HepG2 (cell line): Measurements from ENCODE around the gene NUP153. TPM values are rescaled to one million over a fixed set of nuclear protein-coding genes. Genes with fewer than 3 reads are reported as not detected.

Source experiments
- CAMTA2 ChIP-seq: sonication (generic); formaldehyde crosslinking; IDR thresholded peaks from 2 replicates; pipeline ENCODE4 v1.4.0; 2020; ENCODE audit warnings: mild to moderate bottlenecking, missing genetic modification reagents, borderline replicate concordance
- CEBPZ ChIP-seq: IDR thresholded peaks from 2 replicates; pipeline ENCODE4 v1.6.1; 2012; ENCODE audit warnings: low read length, improper control_type of control experiment
- CREB3 ChIP-seq: sonication (generic); formaldehyde crosslinking; IDR thresholded peaks from 2 replicates; pipeline ENCODE4 v1.5.0; 2020; ENCODE audit warnings: missing genetic modification reagents
- DNMT3B ChIP-seq: conservative IDR thresholded peaks from 2 replicates; pipeline ENCODE4 v1.6.1; 2016; ENCODE audit warnings: missing biosample characterization, control low read depth
- ELF4 ChIP-seq: sonication (generic); formaldehyde crosslinking; IDR thresholded peaks from 2 replicates; pipeline ENCODE4 v1.5.0; 2020; ENCODE audit warnings: missing genetic modification reagents, mild to moderate bottlenecking, moderate library complexity, borderline replicate concordance
- HOXA5 ChIP-seq: sonication (generic); formaldehyde crosslinking; IDR thresholded peaks from 2 replicates; pipeline ENCODE4 v1.4.0; 2020; ENCODE audit warnings: missing genetic modification reagents
- KDM5B ChIP-seq: sonication (generic); formaldehyde crosslinking; IDR thresholded peaks from 2 replicates; pipeline ENCODE4 v1.4.0; 2020; ENCODE audit warnings: missing genetic modification reagents, mild to moderate bottlenecking, borderline replicate concordance
- MTA3 ChIP-seq: sonication (generic); formaldehyde crosslinking; IDR thresholded peaks from 2 replicates; pipeline ENCODE4 v1.4.0; 2020; ENCODE audit warnings: missing genetic modification reagents
- MYC ChIP-seq: sonication (generic); formaldehyde crosslinking; IDR thresholded peaks from 2 replicates; pipeline ENCODE4 v1.9.0; 2021; ENCODE audit warnings: missing genetic modification reagents, borderline replicate concordance
- MYPOP ChIP-seq: sonication (generic); formaldehyde crosslinking; IDR thresholded peaks from 2 replicates; pipeline ENCODE4 v1.8.1; 2023; ENCODE audit warnings: mild to moderate bottlenecking, moderate library complexity, missing genetic modification reagents
- NFIB ChIP-seq: sonication (generic); formaldehyde crosslinking; IDR thresholded peaks from 2 replicates; pipeline ENCODE4 v1.9.0; 2021; ENCODE audit warnings: missing genetic modification reagents, mild to moderate bottlenecking, borderline replicate concordance
- POLR2AphosphoS5 ChIP-seq: IDR thresholded peaks from 2 replicates; pipeline ENCODE4 v1.6.1; 2012; ENCODE audit warnings: low read depth, low read length
- RBM39 ChIP-seq: fragments of 200-400 bp; formaldehyde crosslinking; IDR thresholded peaks from one replicate; pipeline ENCODE4 v1.6.1; 2018; ENCODE audit warnings: antibody characterized with exemption, mild to moderate bottlenecking, low read depth, low read length; ENCODE audit not compliant: poor library complexity, severe bottlenecking
- RXRB ChIP-seq: IDR thresholded peaks from 2 replicates; pipeline ENCODE4 v1.6.1; 2016; ENCODE audit warnings: borderline replicate concordance, missing genetic modification reagents, missing compliant biosample characterization
- SCMH1 ChIP-seq: sonication (generic); formaldehyde crosslinking; IDR thresholded peaks from 2 replicates; pipeline ENCODE4 v1.9.0; 2021; ENCODE audit warnings: missing genetic modification reagents, mild to moderate bottlenecking, borderline replicate concordance
- ZFX ChIP-seq: sonication (generic); formaldehyde crosslinking; IDR thresholded peaks from 2 replicates; pipeline ENCODE4 v1.4.0; 2020; ENCODE audit warnings: mild to moderate bottlenecking, low read depth, missing genetic modification reagents, moderate library complexity
- ZNF256 ChIP-seq: sonication (generic); formaldehyde crosslinking; conservative IDR thresholded peaks from 2 replicates; pipeline ENCODE4 v1.4.0; 2020; ENCODE audit warnings: missing genetic modification reagents
- ZNF292 ChIP-seq: sonication (generic); formaldehyde crosslinking; IDR thresholded peaks from 2 replicates; pipeline ENCODE4 v1.8.1; 2022; ENCODE audit warnings: mild to moderate bottlenecking, low read depth, missing genetic modification reagents, borderline replicate concordance
- ZNF296 ChIP-seq: sonication (generic); formaldehyde crosslinking; conservative IDR thresholded peaks from 2 replicates; pipeline ENCODE4 v1.5.0; 2020; ENCODE audit warnings: mild to moderate bottlenecking, missing genetic modification reagents
- ZNF558 ChIP-seq: sonication (generic); formaldehyde crosslinking; IDR thresholded peaks from 2 replicates; pipeline ENCODE4 v1.9.0; 2022; ENCODE audit warnings: mild to moderate bottlenecking, missing genetic modification reagents, borderline replicate concordance
- ZNF598 ChIP-seq: sonication (generic); formaldehyde crosslinking; IDR thresholded peaks from 2 replicates; pipeline ENCODE4 v1.5.1; 2020; ENCODE audit warnings: mild to moderate bottlenecking, missing genetic modification reagents, borderline replicate concordance
- ZNF766 ChIP-seq: sonication (generic); formaldehyde crosslinking; IDR thresholded peaks from 2 replicates; pipeline ENCODE4 v1.5.0; 2020; ENCODE audit warnings: missing genetic modification reagents, borderline replicate concordance
- ZNF841 ChIP-seq: sonication (generic); formaldehyde crosslinking; IDR thresholded peaks from 2 replicates; pipeline ENCODE4 v1.8.1; 2023; ENCODE audit warnings: missing genetic modification reagents, borderline replicate concordance
- ZNF879 ChIP-seq: sonication (generic); formaldehyde crosslinking; IDR thresholded peaks from 2 replicates; pipeline ENCODE4 v1.8.1; 2023; ENCODE audit warnings: missing genetic modification reagents
- ZSCAN9 ChIP-seq: IDR thresholded peaks from 2 replicates; pipeline ENCODE4 v1.6.1; 2016; ENCODE audit warnings: borderline replicate concordance
- polyA plus RNA-seq, 8 experiments: library from polyadenylated mRNA; depleted of rRNA in 3 of 8; stranded (reverse) in 7 of 8; unstranded in 1 of 8; fragments of >200 nt; fragmentation: Illumina TruSeq in 4 of 8; extraction: Trizol in 4 of 8; gene quantifications; 2 replicates each; pipeline versions ENCODE4 v1.2.1 to v1.2.3, GENCODE V29; 2011 to 2016; ENCODE audit warnings: low read depth in 4 of 8, missing spikeins in 1 of 8, mixed read lengths in 1 of 8; ENCODE audit not compliant: insufficient read depth in 1 of 8
- total RNA-seq, 5 experiments: library from RNA; depleted of rRNA; stranded (reverse); fragments of >200 nt; fragmentation: Illumina TruSeq; extraction: Trizol; gene quantifications; 2 replicates each; pipeline ENCODE4 v1.2.3, GENCODE V29; 2016; ENCODE audit warnings: low read depth in 1 of 5

NUP153 gene
- total and polyA plus RNA-seq, 2 of the 13 experiments (the other 11 are each of a cell fraction or from before 2014, with no cell fraction given), result 29.8 to 55.2 TPM

GRCh38 chr6:17599877-17600526 lies 106.7 kb downstream of the NUP153 start, which contains the start of gene FAM8A1 (continued):
- no peak for TF ChIP-seq ZNF256 (CRISPR knock-in tag)
- no peak; the same call in 1 of the 2 replicates for TF ChIP-seq ZSCAN9 (CRISPR knock-in tag)
- TF ChIP-seq CEBPZ, result no peak
- TF ChIP-seq RXRB (CRISPR knock-in tag), result peak; percentile 58; the same call in 1 of the 2 replicates
- no peak for TF ChIP-seq ZNF558
- no peak for TF ChIP-seq MTA3 (CRISPR knock-in tag)
- 0 out of 2 replicates have a peak, but pooled peaks have one; percentile 4 for TF ChIP-seq DNMT3B
- TF ChIP-seq MYPOP (CRISPR knock-in tag), result 0 out of 2 replicates have a peak, but pooled peaks have one; percentile 14
- TF ChIP-seq RBM39, result peak; percentile 85
- TF ChIP-seq KDM5B (CRISPR knock-in tag), result no peak; the same call in 1 of the 2 replicates
- TF ChIP-seq NFIB (CRISPR knock-in tag), result no peak
- TF ChIP-seq ZNF292 (CRISPR knock-in tag), result 0 out of 2 replicates have a peak, but pooled peaks have one; percentile 49
- TF ChIP-seq CAMTA2, result peak; percentile 71; the same call in 1 of the 2 replicates
- no peak; the same call in 1 of the 2 replicates for TF ChIP-seq MYC (CRISPR knock-in tag)
- TF ChIP-seq POLR2AphosphoS5, result peak; percentile 93
- peak; percentile 87 for TF ChIP-seq ZFX (CRISPR knock-in tag)
- TF ChIP-seq HOXA5 (CRISPR knock-in tag), result peak; percentile 82; the same call in 1 of the 2 replicates
- TF ChIP-seq ZNF841 (CRISPR knock-in tag), result no peak; the same call in 1 of the 2 replicates
- TF ChIP-seq SCMH1, result no peak
- TF ChIP-seq ZNF879 (CRISPR knock-in tag), result 0 out of 2 replicates have a peak, but pooled peaks have one; percentile 45
- no peak; the same call in 1 of the 2 replicates for TF ChIP-seq ELF4 (CRISPR knock-in tag)
- TF ChIP-seq ZNF598 (CRISPR knock-in tag), result peak; percentile 76; the same call in 1 of the 2 replicates
- TF ChIP-seq ZNF296 (CRISPR knock-in tag), result no peak
- TF ChIP-seq ZNF766 (CRISPR knock-in tag), result no peak
- TF ChIP-seq CREB3, result no peak
